OCI-LY3 (cell line): ENCODE measurements around the gene LSS.
"Not testable (repeated sequence)": the region's sequence is repeated elsewhere in the genome, so short reads cannot be mapped to it uniquely, and the experiment has no call there.

Source experiments
- H2AFZ ChIP-seq: fragments of 200-600, 300-600 bp; shearing (Covaris generic); 2 replicates; pipeline ENCODE4 v1.6.0; 2014; ENCODE audit warnings: antibody characterized with exemption, low read depth, low read length
- H3K27ac ChIP-seq: fragments of 200-600, 300-600 bp; sonication (generic); 2 replicates; pipeline ENCODE4 v1.5.1; 2014; ENCODE audit warnings: mild to moderate bottlenecking, low read length, moderate library complexity, mixed read lengths
- H3K27me3 ChIP-seq: fragments of 200-600, 300-600 bp; sonication (generic); 2 replicates; pipeline ENCODE4 v1.6.1; 2014; ENCODE audit warnings: low read depth, low read length, mixed read lengths
- H3K36me3 ChIP-seq: fragments of 200-600, 300-600 bp; sonication (generic); replicated peaks from 2 replicates; pipeline ENCODE3; 2014; ENCODE audit warnings: low read depth, low read length, mixed read lengths
- H3K4me1 ChIP-seq: fragments of 300-600, 200-600 bp; sonication (generic); 2 replicates; pipeline ENCODE4 v1.6.1; 2014; ENCODE audit warnings: low read length, mixed read lengths
- H3K4me2 ChIP-seq: fragments of 200-600, 300-600 bp; sonication (generic); 2 replicates; pipeline ENCODE4 v1.6.1; 2014; ENCODE audit warnings: low read length, mixed read lengths
- H3K4me3 ChIP-seq: fragments of 300-600, 200-600 bp; sonication (generic); 2 replicates; pipeline ENCODE4 v1.5.1; 2014; ENCODE audit warnings: antibody characterized with exemption, mild to moderate bottlenecking, low read length, moderate library complexity
- H3K79me2 ChIP-seq: fragments of 300-600, 200-600 bp; shearing (Covaris generic); 2 replicates; pipeline ENCODE4 v1.6.1; 2014; ENCODE audit warnings: mild to moderate bottlenecking, low read length, mixed read lengths
- H3K9ac ChIP-seq: fragments of 300-600, 200-600 bp; shearing (Covaris generic); 2 replicates; pipeline ENCODE4 v1.6.0; 2014; ENCODE audit warnings: mild to moderate bottlenecking, low read length, moderate library complexity
- H3K9me3 ChIP-seq: fragments of 200-600, 300-600 bp; shearing (Covaris generic); 2 replicates; pipeline ENCODE4 v1.6.1; 2014; ENCODE audit warnings: low read length, mixed read lengths; ENCODE audit not compliant: insufficient read depth
- H4K20me1 ChIP-seq: fragments of 200-600, 300-600 bp; sonication (generic); 2 replicates; pipeline ENCODE4 v1.6.1; 2016; ENCODE audit warnings: low read length, mixed read lengths; ENCODE audit not compliant: insufficient read depth
- CTCF ChIP-seq: fragments of 200-600, 300-600 bp; sonication (generic); IDR thresholded peaks from 2 replicates; pipeline ENCODE4 v1.5.1; 2014; ENCODE audit warnings: antibody characterized with exemption, low read length, low read depth
- EZH2phosphoT487 ChIP-seq: fragments of 200-600 bp; shearing (Covaris generic); IDR thresholded peaks from 2 replicates; pipeline ENCODE4 v1.6.1; 2018; ENCODE audit warnings: antibody characterized with exemption, mixed run types, low read depth

The LSS gene

GRCh38 chr21:46142582-46143473 lies 85.7 kb downstream of the LSS start:
- no peaks in the 10 kb centered on the region for H3K79me2 ChIP-seq
- H3K4me3 ChIP-seq: no peak overlapping the region
- no peaks in the 10 kb centered on the region for H3K36me3 ChIP-seq
- H3K9me3 ChIP-seq: no peaks in the 10 kb centered on the region
- H3K4me1 ChIP-seq: no peaks in the 10 kb centered on the region
- no peaks in the 10 kb centered on the region for H4K20me1 ChIP-seq
- no peak overlapping the region for H3K9ac ChIP-seq
- no peak overlapping the region for H3K4me2 ChIP-seq
- TF ChIP-seq EZH2phosphoT487 (no peak), CTCF (no peak)
- H3K27ac ChIP-seq: no peak overlapping the region
- no peaks in the 10 kb centered on the region for H3K27me3 ChIP-seq
- no peak overlapping the region for H2AFZ ChIP-seq

- TF ChIP-seq EZH2phosphoT487: no peak
- no peak for TF ChIP-seq CTCF
- Histone ChIP-seq H3K9ac (no peak overlapping the region), H3K36me3 (no peaks in the 10 kb centered on the region), H2AFZ (no peak overlapping the region), H3K79me2 (no peaks in the 10 kb centered on the region), H3K4me3 (no peak overlapping the region), H3K9me3 (no peaks in the 10 kb centered on the region), H3K4me1 (no peaks in the 10 kb centered on the region), H3K27ac (no peak overlapping the region), H3K4me2 (no peak overlapping the region), H3K27me3 (no peaks in the 10 kb centered on the region), H4K20me1 (no peaks in the 10 kb centered on the region)
These were observed 86.6 kb downstream of the LSS start for GRCh38 chr21:46141767-46142581.

GRCh38 chr21:46140352-46141003 lies 88.1 kb downstream of the LSS start:
- not testable (repeated sequence) for H3K79me2 ChIP-seq, H3K4me2 ChIP-seq

GRCh38 chr21:46139686-46140085 lies 88.9 kb downstream of the LSS start:
- no peak overlapping the region for H3K27ac ChIP-seq
- no peak overlapping the region for H3K4me3 ChIP-seq
- H3K27me3 ChIP-seq: no peaks in the 10 kb centered on the region
- H2AFZ ChIP-seq: no peak overlapping the region
- no peaks in the 10 kb centered on the region for H3K79me2 ChIP-seq
- no peaks in the 10 kb centered on the region for H3K9me3 ChIP-seq
- no peak overlapping the region for H3K9ac ChIP-seq
- H3K36me3 ChIP-seq: no peaks in the 10 kb centered on the region
- no peaks in the 10 kb centered on the region for H4K20me1 ChIP-seq
- no peak overlapping the region for H3K4me2 ChIP-seq
- TF ChIP-seq EZH2phosphoT487 (no peak), CTCF (no peak)
- no peaks in the 10 kb centered on the region for H3K4me1 ChIP-seq

More at GRCh38 chr21:46140352-46141003, 88.1 kb downstream of the LSS start:
- H3K4me3 ChIP-seq, H4K20me1 ChIP-seq, H3K9ac ChIP-seq, H3K27me3 ChIP-seq, H3K9me3 ChIP-seq, H2AFZ ChIP-seq, H3K4me1 ChIP-seq, H3K36me3 ChIP-seq, H3K27ac ChIP-seq: not testable (repeated sequence)
